DMS79 treated with DMSO at 0.1 percent for 48 hours (cell line): ENCODE data around the gene HAGH.

Source experiments
- DNase-seq: peaks from one replicate; lab custom pipeline; 2025; lab: John Stamatoyannopoulos, UW

Gene HAGH

GRCh38 chr16:1831186-1832075 lies 4.8 kb upstream of the HAGH start:
- no peak for DNase-seq

- no peak for DNase-seq
These were observed 3.6 kb upstream of the HAGH start for GRCh38 chr16:1830213-1830612.

- no peak for DNase-seq
These were observed 2.2 kb upstream of the HAGH start for GRCh38 chr16:1828645-1829410.

GRCh38 chr16:1825864-1826690 lies 548 bp downstream of the HAGH start:
- DNase-seq = no peak

- no peak for DNase-seq
These were observed 1.2 kb downstream of the HAGH start for GRCh38 chr16:1825381-1825863.

- DNase-seq = no peak
These were observed 2.8 kb downstream of the HAGH start for GRCh38 chr16:1823821-1824220.

- no peak for DNase-seq
These were observed 3.8 kb downstream of the HAGH start for GRCh38 chr16:1822801-1823200.

- no peak for DNase-seq
These were observed 4.6 kb downstream of the HAGH start for GRCh38 chr16:1821861-1822611.

GRCh38 chr16:1820946-1821290 lies 5.7 kb downstream of the HAGH start:
- DNase-seq = no peak

GRCh38 chr16:1820096-1820945 lies 6.3 kb downstream of the HAGH start:
- no peak for DNase-seq

GRCh38 chr16:1819611-1820010 lies 7.0 kb downstream of the HAGH start:
- no peak for DNase-seq

- no peak for DNase-seq
These were observed 7.6 kb downstream of the HAGH start for GRCh38 chr16:1818873-1819525.

- no peak for DNase-seq
These were observed 8.3 kb downstream of the HAGH start for GRCh38 chr16:1818204-1818872.

GRCh38 chr16:1817716-1818115 lies 8.9 kb downstream of the HAGH start:
- no peak for DNase-seq

- no peak for DNase-seq
These were observed 9.4 kb downstream of the HAGH start for GRCh38 chr16:1817276-1817589.

- DNase-seq = no peak
These were observed 10.0 kb downstream of the HAGH start for GRCh38 chr16:1816396-1817275.

GRCh38 chr16:1815461-1815860 lies 11.2 kb downstream of the HAGH start:
- DNase-seq = no peak

- peak; percentile 5 for DNase-seq
These were observed 13.9 kb downstream of the HAGH start for GRCh38 chr16:1812732-1813163.

- DNase-seq = no peak
These were observed 16.1 kb downstream of the HAGH start for GRCh38 chr16:1810536-1810935.
